Heart left ventricle (tissue), 16 donors: ENCODE results near the gene PCK2. TPM values are rescaled to one million over a fixed set of nuclear protein-coding genes. Genes with fewer than 3 reads are reported as not detected.
"Not testable (repeated sequence)": the region's sequence is repeated elsewhere in the genome, so short reads cannot be mapped to it uniquely, and the experiment has no call there.

Experiments used
- ATAC-seq, 4 donors: fragments of 200-7000 bp; cut with Tn5 transposase; one replicate each; pipeline ENCODE4 v1.9.1; 2020 to 2022; ENCODE audit warnings: moderate library complexity in 4 of 4, mild to moderate bottlenecking in 3 of 4, moderate number of reproducible peaks in 1 of 4
- DNase-seq, 5 donors: peaks; one replicate each; pipeline ENCODE4 v3.0.0-alpha.2; 2020
- H3K27ac ChIP-seq, 12 donors: fragments of 200-600 bp; sonication (generic) in 4 of 12; one replicate each; pipeline versions ENCODE4 v1.5.0 to v1.8.0; 2016 to 2022; ENCODE audit warnings: mild to moderate bottlenecking in 2 of 12
- H3K27me3 ChIP-seq, 9 donors: fragments of 200-600 bp; sonication (generic) in 2 of 9; one replicate each; pipeline versions ENCODE4 v1.5.1 to v1.8.0; 2016 to 2022; ENCODE audit warnings: mild to moderate bottlenecking in 3 of 9
- H3K36me3 ChIP-seq, 9 donors: fragments of 200-600 bp; sonication (generic) in 2 of 9; one replicate each; pipeline versions ENCODE4 v1.5.0 to v1.8.0; 2018 to 2022; ENCODE audit warnings: mild to moderate bottlenecking in 2 of 9
- H3K4me1 ChIP-seq, 12 donors: fragments of 200-600 bp; sonication (generic) in 4 of 12; one replicate each; pipeline versions ENCODE4 v1.5.0 to v1.8.0; 2016 to 2022; ENCODE audit warnings: mild to moderate bottlenecking in 3 of 12
- H3K4me3 ChIP-seq, 12 donors: fragments of 200-600 bp; sonication (generic) in 4 of 12; one replicate each; pipeline versions ENCODE4 v1.5.0 to v1.8.0; 2017 to 2022; ENCODE audit warnings: mild to moderate bottlenecking in 9 of 12, moderate library complexity in 4 of 12
- H3K9me3 ChIP-seq, 12 donors: fragments of 200-600 bp; sonication (generic) in 4 of 12; one replicate each; pipeline versions ENCODE4 v1.5.0 to v1.8.0; 2016 to 2022; ENCODE audit warnings: mild to moderate bottlenecking in 1 of 12
- POLR2A ChIP-seq, 2 donors: fragments of 450-650 bp; IDR thresholded peaks; one replicate each; pipeline ENCODE4 v1.6.1; 2017; ENCODE audit warnings: antibody characterized with exemption in 2 of 2, mild to moderate bottlenecking in 2 of 2, moderate library complexity in 2 of 2
- WGBS, 4 donors: extraction: QIAGEN DNeasy Blood & Tissue Kit in 2 of 4; methylation state at CpG; one replicate each; pipeline versions ENCODE4 v1.1.5 to v1.1.7; 2013 to 2018; 5-methylcytosine and 5-hydroxymethylcytosine counted together
- intact Hi-C, 10 donors: fragments of 100-400 bp; cut with DNase I; formaldehyde crosslinking; loops; one replicate each; pipeline versions ENCODE4 v1.11.1 to v1.14.2; 2022
- polyA plus RNA-seq, 2 donors: library from polyadenylated mRNA; stranded (reverse); fragments of 200-250 nt; gene quantifications; one replicate each; pipeline ENCODE4 v1.2.3, GENCODE V29; 2013
- total RNA-seq, 9 donors: library from RNA; depleted of rRNA in 2 of 9; stranded (reverse); fragments of >200 nt in 2 of 9; fragmentation: NEBNext Ultra II Directional in 3 of 9; extraction: Animal tissue kit (Norgen Biotek cat#: 25700) in 3 of 9; gene quantifications; one replicate each; pipeline versions ENCODE4 v1.1.0 to v1.2.4, GENCODE V29; 2016 to 2023
- TF ChIP-seq, protein P1 (sequence below), 12 donors: fragments of 200-600 bp; sonication (generic) in 4 of 12; IDR thresholded peaks; one replicate each; pipeline versions ENCODE4 v1.5.0 to v1.8.0; 2018 to 2022; ENCODE audit warnings: antibody characterized with exemption in 12 of 12, mild to moderate bottlenecking in 5 of 12
- donor health status: ischemic (EF 13 %, LVEDD 7.1; RV severe dilation, severe dysfunction).
- donor health status: healthy with polysubstance abuse.
- donor health status: DM: no; HTN: yes; CAD: no.
- donor health status: DM: no; HTN: no; CAD: no.
- donor health status: ischemic (EF 25% LVEDD 6.9; RV normal size, moderate dysfunction).
- donor health status: ischemic (EF 25% LVEDD 5.7; RV mildly dilated, moderate dysfunction).
- donor health status: healthy.
- donor health status: DM: yes; HTN: yes; CAD: no.
- donor health status: ischemic (EF 35%, LVEDD 5.7; RV mildly dilated, moderate dysfunction).
- donor health status: nonischemic (EF 11% LVEDD 7.7; RV severe dilation, severe dysfunction).
- donor health status: DM: yes; HTN: yes; CAD: no.
- donor health status: PGD.
- donor health status: ischemic (EF 29% LVEDD 5.4; RV normal size, mild dysfunction).
- donor health status: nonischemic (EF 23%, LVEDD 6.1; RV moderate dilation, normal function).

PCK2 gene
- total and polyA plus RNA-seq, 11 donors, result 1.5 to 14.6 (median 3.9) TPM

GRCh38 chr14:24100982-24101494 is 6.9 kb downstream of the PCK2 start:
- Histone ChIP-seq H3K27me3 (no peaks in the 10 kb centered on the region), H3K27ac (no peak overlapping the region), H3K36me3 (peaks cover 0 to 65% (median 0%) of the 10 kb centered on the region in 9 donors), H3K4me1 (peaks cover 0 to under 1% (median 0%) of the 10 kb centered on the region in 12 donors), H3K9me3 (no peaks in the 10 kb centered on the region), H3K4me3 (no peak overlapping the region)
- 86 to 94% (median 93%) methylated on average over 3 of the region's 3 CpGs for WGBS, 4 donors
- ATAC-seq (no peak), DNase-seq (no peak)
- TF ChIP-seq, protein P1, sequence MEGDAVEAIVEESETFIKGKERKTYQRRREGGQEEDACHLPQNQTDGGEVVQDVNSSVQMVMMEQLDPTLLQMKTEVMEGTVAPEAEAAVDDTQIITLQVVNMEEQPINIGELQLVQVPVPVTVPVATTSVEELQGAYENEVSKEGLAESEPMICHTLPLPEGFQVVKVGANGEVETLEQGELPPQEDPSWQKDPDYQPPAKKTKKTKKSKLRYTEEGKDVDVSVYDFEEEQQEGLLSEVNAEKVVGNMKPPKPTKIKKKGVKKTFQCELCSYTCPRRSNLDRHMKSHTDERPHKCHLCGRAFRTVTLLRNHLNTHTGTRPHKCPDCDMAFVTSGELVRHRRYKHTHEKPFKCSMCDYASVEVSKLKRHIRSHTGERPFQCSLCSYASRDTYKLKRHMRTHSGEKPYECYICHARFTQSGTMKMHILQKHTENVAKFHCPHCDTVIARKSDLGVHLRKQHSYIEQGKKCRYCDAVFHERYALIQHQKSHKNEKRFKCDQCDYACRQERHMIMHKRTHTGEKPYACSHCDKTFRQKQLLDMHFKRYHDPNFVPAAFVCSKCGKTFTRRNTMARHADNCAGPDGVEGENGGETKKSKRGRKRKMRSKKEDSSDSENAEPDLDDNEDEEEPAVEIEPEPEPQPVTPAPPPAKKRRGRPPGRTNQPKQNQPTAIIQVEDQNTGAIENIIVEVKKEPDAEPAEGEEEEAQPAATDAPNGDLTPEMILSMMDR (IDR thresholded peaks at IDR 0.05), result no peak
- intact Hi-C loops, result no loop called here

DNA sequence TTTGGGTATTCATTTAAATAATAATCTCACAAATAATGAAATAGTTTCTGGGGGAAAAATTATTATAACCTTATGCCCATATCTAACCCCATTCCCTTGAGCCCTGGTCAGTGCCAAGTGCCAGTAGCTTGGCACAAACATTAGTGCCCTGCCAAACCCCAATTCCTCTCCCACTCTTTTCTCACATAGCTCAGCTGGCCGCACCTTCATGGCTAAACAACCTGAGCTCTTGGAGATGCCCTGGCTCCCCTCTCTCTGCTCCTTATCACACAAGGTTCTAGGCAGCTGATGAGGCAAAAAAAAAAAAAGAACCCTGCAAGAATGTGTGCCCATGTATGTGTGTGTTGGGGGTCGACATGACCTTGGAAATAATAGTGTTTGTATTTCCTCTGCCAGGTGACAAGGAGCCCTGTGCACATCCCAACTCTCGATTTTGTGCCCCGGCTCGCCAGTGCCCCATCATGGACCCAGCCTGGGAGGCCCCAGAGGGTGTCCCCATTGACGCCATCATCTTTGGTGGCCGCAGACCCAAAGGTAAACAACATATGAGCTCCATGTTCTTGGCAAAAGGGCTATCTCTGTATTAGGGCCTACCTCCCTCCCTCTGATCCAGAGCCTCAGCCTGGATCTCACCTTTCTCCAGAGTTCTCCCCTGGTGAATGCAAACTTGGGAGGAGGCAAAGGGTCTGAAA is 8.4 kb downstream of the PCK2 start:
- intact Hi-C loops, result no loop called here
- TF ChIP-seq, protein P1 (IDR thresholded peaks at IDR 0.05), result no peak
- no peak for TF ChIP-seq POLR2A (IDR thresholded peaks at IDR 0.05)
- 88 to 95% (median 94%) methylated on average over 7 of the region's 7 CpGs for WGBS, 4 donors

GRCh38 chr14:24103451-24103850 is 9.3 kb downstream of the PCK2 start:
- ATAC-seq (no peak), DNase-seq (no peak)
- no peak for TF ChIP-seq POLR2A (IDR thresholded peaks at IDR 0.05)
- TF ChIP-seq, protein P1 (IDR thresholded peaks at IDR 0.05), result no peak
- Histone ChIP-seq H3K36me3 (peaks cover 0 to 56% (median 0%) of the 10 kb centered on the region in 9 donors), H3K27ac (no peak overlapping the region), H3K4me3 (no peak overlapping the region), H3K4me1 (peaks cover 0 to 6% (median 0%) of the 10 kb centered on the region in 12 donors), H3K9me3 (no peaks in the 10 kb centered on the region), H3K27me3 (no peaks in the 10 kb centered on the region)
- WGBS, 4 donors, result 91 to 95% (median 94%) methylated on average over 11 to 13 of the region's 13 CpGs
- intact Hi-C loops, result no loop called here

More for the DNA sequence above, 8.4 kb downstream of the PCK2 start:
- Histone ChIP-seq H3K27ac (no peak overlapping the region), H3K9me3 (no peaks in the 10 kb centered on the region), H3K27me3 (no peaks in the 10 kb centered on the region), H3K4me1 (peaks cover 0 to 4% (median 0%) of the 10 kb centered on the region in 12 donors), H3K36me3 (peaks cover 0 to 65% (median 0%) of the 10 kb centered on the region in 9 donors), H3K4me3 (no peak overlapping the region)
- DNase-seq (no peak), ATAC-seq (no peak)

- not testable (repeated sequence) for H3K9me3 ChIP-seq, H3K27me3 ChIP-seq, ATAC-seq, H3K27ac ChIP-seq, H3K4me3 ChIP-seq, DNase-seq
- peaks cover 0 to 36% (median 0%) of the 10 kb centered on the region in 9 donors for H3K36me3 ChIP-seq
- intact Hi-C loops, result loop anchor here in 8 of 10 donors (2.0 to 5.0 kb wide), 5 partner anchors 37 to 93 kb away; partner anchors contain the start of genes EMC9 (in 1 of the 8) and IRF9 (in 1 of the 8)
- 94 to 96% (median 96%) methylated on average over 8 of the region's 8 CpGs for WGBS, 4 donors
- peaks cover 0 to 16% (median 6%) of the 10 kb centered on the region in 12 donors for H3K4me1 ChIP-seq
Observed at GRCh38 chr14:24105609-24106239, 11.6 kb downstream of the PCK2 start.
